Smooth muscle cell (in vitro differentiated cells): ENCODE measurements around the gene TIPRL. TPM values are rescaled to one million over a fixed set of nuclear protein-coding genes. Genes with fewer than 3 reads are reported as not detected.

Experiments
- DNase-seq: peaks from one replicate; lab custom pipeline; 2025; ENCODE audit not compliant: unreplicated experiment; lab: John Stamatoyannopoulos, UW
- H2AFZ ChIP-seq: fragments of 200-600 bp; sonication (generic); 2 replicates; pipeline ENCODE4 v1.6.0; 2016; ENCODE audit warnings: antibody characterized with exemption, low read depth, mild to moderate bottlenecking
- H3F3A ChIP-seq: fragments of 200-600 bp; sonication (generic); 2 replicates; pipeline ENCODE4 v1.6.0; 2017; ENCODE audit warnings: antibody characterized with exemption, low read depth
- H3K27ac ChIP-seq: fragments of 200-600 bp; sonication (generic); 2 replicates; pipeline ENCODE4 v1.5.1; 2016; ENCODE audit warnings: low read depth, mild to moderate bottlenecking
- H3K27me3 ChIP-seq: fragments of 200-600 bp; sonication (generic); 2 replicates; pipeline ENCODE4 v1.6.1; 2016; ENCODE audit warnings: low read depth, mild to moderate bottlenecking
- H3K36me3 ChIP-seq: fragments of 200-600 bp; sonication (generic); 2 replicates; pipeline ENCODE4 v1.5.1; 2016; ENCODE audit warnings: low read depth
- H3K4me1 ChIP-seq: fragments of 200-600 bp; sonication (generic); 2 replicates; pipeline ENCODE4 v1.5.1; 2016; ENCODE audit warnings: low read depth
- H3K4me2 ChIP-seq: fragments of 200-600 bp; sonication (generic); 2 replicates; pipeline ENCODE4 v1.6.0; 2016; ENCODE audit warnings: mild to moderate bottlenecking
- H3K4me3 ChIP-seq: fragments of 200-600 bp; sonication (generic); 2 replicates; pipeline ENCODE4 v1.5.1; 2016; ENCODE audit warnings: mild to moderate bottlenecking
- H3K79me2 ChIP-seq: fragments of 200-600 bp; sonication (generic); 2 replicates; pipeline ENCODE4 v1.6.0; 2016; ENCODE audit warnings: low read depth, mild to moderate bottlenecking
- H3K9ac ChIP-seq: fragments of 200-600 bp; sonication (generic); 2 replicates; pipeline ENCODE4 v1.6.0; 2016; ENCODE audit warnings: low read depth
- H3K9me3 ChIP-seq: fragments of 200-600 bp; sonication (generic); replicated peaks from 2 replicates; pipeline ENCODE4 v1.5.1; 2016; ENCODE audit warnings: low read depth
- H4K20me1 ChIP-seq: fragments of 200-600 bp; sonication (generic); 2 replicates; pipeline ENCODE4 v1.6.0; 2016; ENCODE audit warnings: low read depth
- WGBS: methylation state at CpG from one replicate; pipeline ENCODE4 v1.1.7; 2016; ENCODE audit warnings: low lambda C conversion rate; 5-methylcytosine and 5-hydroxymethylcytosine counted together
- polyA plus RNA-seq: library from polyadenylated mRNA; unstranded; fragments of >200 nt; fragmentation: Nextera tagmentation; extraction: Ambion mirVana; gene quantifications from 2 replicates; pipeline ENCODE4 v1.2.1, GENCODE V29; 2016
- total RNA-seq: library from RNA; depleted of rRNA; stranded (reverse); fragments of >200 nt; gene quantifications from 2 replicates; pipeline ENCODE4 v1.2.3, GENCODE V29; 2014
- TF ChIP-seq, protein P1 (sequence below): fragments of 200-600 bp; sonication (generic); IDR thresholded peaks from 2 replicates; pipeline ENCODE4 v1.5.1; 2017; ENCODE audit warnings: borderline replicate concordance, mild to moderate bottlenecking, antibody characterized with exemption; ENCODE audit not compliant: insufficient read depth, poor library complexity, severe bottlenecking

The TIPRL gene
- total and polyA plus RNA-seq, 2 experiments from 2014 or later, result 33.4 to 38.9 TPM

DNA sequence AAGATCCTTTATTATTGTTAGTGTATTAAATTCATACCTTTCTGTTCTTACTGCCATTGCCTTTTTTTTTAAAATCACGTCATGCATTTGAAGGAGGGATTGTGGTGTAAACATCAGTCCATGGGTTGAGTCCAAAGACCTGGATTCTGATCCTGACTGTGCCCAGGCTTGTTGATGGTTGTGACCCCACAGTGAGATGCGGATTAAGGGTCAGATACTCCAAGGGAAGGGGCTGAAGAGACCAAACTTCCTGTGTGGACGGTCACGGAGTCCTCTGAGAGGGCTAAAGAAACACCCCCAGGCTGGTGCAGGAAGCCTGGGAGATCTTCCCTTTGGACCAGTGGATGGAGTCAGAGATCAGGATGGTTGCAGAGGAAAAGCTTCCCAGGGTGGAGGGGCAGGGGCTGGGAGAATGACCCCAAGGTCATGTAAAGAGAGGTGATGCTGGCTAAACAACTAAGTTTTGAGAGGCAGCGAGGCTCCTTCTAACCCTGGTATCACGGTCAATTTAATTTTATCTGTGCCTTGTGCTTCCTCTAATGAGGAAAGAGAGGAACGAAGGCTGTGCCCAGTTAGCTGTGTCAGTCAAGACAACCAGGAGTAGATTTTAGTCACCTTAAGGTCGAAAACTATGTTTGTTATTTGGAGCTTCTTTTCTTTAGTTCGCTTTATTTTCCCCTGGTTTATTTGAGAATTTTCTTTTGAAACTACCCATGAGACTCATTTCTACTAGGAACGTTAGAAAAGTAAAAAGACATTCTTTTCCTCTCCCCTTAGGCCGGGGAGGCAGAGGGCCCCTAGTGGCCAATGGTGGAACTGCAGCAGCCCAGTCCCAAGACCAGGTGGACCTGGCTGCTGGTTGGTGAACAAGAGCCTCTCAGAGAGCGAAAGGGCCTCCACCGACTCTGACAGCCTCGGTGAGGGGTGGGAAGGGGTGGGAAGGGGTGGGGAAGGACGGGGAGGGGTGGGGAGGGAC is 33.3 kb upstream of the TIPRL start:
- Histone ChIP-seq H3K9me3 (no peaks in the 10 kb centered on the region), H3K9ac (no peak overlapping the region), H2AFZ (peak overlapping the region; percentile 43), H3K4me1 (no peaks in the 10 kb centered on the region), H3K4me3 (no peak overlapping the region), H4K20me1 (no peaks in the 10 kb centered on the region), H3K79me2 (no peaks in the 10 kb centered on the region), H3K4me2 (no peak overlapping the region), H3K27me3 (no peaks in the 10 kb centered on the region), H3F3A (no peaks in the 10 kb centered on the region), H3K36me3 (no peaks in the 10 kb centered on the region), H3K27ac (no peak overlapping the region)
- TF ChIP-seq, protein P1, sequence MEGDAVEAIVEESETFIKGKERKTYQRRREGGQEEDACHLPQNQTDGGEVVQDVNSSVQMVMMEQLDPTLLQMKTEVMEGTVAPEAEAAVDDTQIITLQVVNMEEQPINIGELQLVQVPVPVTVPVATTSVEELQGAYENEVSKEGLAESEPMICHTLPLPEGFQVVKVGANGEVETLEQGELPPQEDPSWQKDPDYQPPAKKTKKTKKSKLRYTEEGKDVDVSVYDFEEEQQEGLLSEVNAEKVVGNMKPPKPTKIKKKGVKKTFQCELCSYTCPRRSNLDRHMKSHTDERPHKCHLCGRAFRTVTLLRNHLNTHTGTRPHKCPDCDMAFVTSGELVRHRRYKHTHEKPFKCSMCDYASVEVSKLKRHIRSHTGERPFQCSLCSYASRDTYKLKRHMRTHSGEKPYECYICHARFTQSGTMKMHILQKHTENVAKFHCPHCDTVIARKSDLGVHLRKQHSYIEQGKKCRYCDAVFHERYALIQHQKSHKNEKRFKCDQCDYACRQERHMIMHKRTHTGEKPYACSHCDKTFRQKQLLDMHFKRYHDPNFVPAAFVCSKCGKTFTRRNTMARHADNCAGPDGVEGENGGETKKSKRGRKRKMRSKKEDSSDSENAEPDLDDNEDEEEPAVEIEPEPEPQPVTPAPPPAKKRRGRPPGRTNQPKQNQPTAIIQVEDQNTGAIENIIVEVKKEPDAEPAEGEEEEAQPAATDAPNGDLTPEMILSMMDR, result peak; percentile 99
- peak; percentile 50 for DNase-seq
- WGBS, result 33% methylated on average over 15 of the region's 15 CpGs

DNA sequence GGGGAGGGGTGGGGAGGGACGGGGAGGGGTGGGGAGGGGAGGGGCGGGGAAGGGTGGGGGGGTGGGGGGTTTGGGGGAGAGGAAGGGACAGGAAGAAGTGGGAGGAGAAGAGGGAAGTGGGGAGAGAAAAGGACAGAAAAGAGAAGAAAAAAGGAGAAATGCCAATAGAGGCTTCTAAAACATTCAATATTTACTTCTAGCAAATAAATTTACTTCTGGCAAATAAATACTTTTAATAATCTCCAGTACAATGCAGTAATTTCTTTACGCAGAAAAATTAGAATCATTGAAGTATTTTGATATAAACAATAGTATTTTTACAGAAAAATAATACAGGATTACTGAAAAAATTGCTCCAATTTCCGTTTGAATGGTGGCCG is 32.6 kb upstream of the TIPRL start:
- H3K4me3 ChIP-seq, result no peak overlapping the region
- TF ChIP-seq, protein P1, result no peak
- H3K9ac ChIP-seq, result no peak overlapping the region
- H3F3A ChIP-seq, result no peaks in the 10 kb centered on the region
- H3K9me3 ChIP-seq, result no peaks in the 10 kb centered on the region
- H3K27ac ChIP-seq, result no peak overlapping the region
- H2AFZ ChIP-seq, result no peak overlapping the region
- no peaks in the 10 kb centered on the region for H3K79me2 ChIP-seq
- H3K36me3 ChIP-seq, result no peaks in the 10 kb centered on the region
- H3K27me3 ChIP-seq, result no peaks in the 10 kb centered on the region
- H3K4me1 ChIP-seq, result no peaks in the 10 kb centered on the region
- H3K4me2 ChIP-seq, result no peak overlapping the region
- H4K20me1 ChIP-seq, result no peaks in the 10 kb centered on the region
- WGBS, result 85% methylated on average over 3 of the region's 5 CpGs
- DNase-seq, result no peak

DNA sequence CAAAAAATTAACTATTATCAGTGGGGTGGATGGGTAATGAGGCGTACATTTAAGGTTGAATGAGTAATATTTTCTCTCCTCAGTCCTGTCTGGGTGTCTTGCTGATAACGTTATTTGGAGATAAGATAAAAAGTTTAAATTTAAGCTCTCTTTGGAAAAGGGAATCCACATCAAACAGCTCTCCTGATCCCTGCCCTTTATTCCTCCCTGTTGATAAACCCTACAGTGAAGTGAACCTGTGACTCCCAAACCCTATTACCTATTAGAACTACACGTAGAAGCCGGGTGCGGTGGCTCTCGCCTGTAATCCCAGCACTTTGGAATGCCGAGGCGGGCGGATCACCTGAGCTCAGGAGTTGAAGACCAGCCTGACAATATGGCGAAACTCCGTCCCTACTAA is 32.1 kb upstream of the TIPRL start:
- Histone ChIP-seq H4K20me1 (no peaks in the 10 kb centered on the region), H3K36me3 (no peaks in the 10 kb centered on the region), H3K79me2 (no peaks in the 10 kb centered on the region), H3K9ac (no peak overlapping the region), H3K4me3 (no peak overlapping the region), H3K27me3 (no peaks in the 10 kb centered on the region), H3K9me3 (no peaks in the 10 kb centered on the region), H3K4me1 (no peaks in the 10 kb centered on the region), H3K27ac (no peak overlapping the region), H3F3A (no peaks in the 10 kb centered on the region), H2AFZ (no peak overlapping the region), H3K4me2 (no peak overlapping the region)
- TF ChIP-seq, protein P1, result no peak
- no peak for DNase-seq
- 75% methylated on average over 11 of the region's 11 CpGs for WGBS

DNA sequence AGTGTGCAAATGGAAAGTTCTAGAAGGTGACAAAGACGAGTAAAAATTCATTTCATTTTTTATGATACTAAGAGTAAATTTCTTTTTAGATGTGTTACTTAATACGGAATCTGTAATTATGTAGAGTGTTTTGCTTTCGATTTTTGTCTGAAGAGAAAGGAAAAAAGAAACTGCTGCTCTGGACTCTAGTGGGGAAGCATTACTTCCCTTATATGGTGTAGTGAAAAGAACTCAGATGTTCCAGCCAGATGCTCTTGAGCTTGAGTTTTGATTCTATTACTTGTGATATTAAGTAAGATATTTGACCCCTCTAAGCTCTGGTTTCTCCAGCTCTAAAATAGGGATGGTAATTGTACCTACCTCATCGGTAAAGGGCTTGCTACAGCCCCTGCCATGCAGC is 29.8 kb upstream of the TIPRL start:
- no peak overlapping the region for H3K4me2 ChIP-seq
- H3K27me3 ChIP-seq, result no peaks in the 10 kb centered on the region
- no peaks in the 10 kb centered on the region for H3K36me3 ChIP-seq
- H3K9ac ChIP-seq, result no peak overlapping the region
- H3K9me3 ChIP-seq, result no peaks in the 10 kb centered on the region
- H3K4me3 ChIP-seq, result no peak overlapping the region
- no peaks in the 10 kb centered on the region for H3F3A ChIP-seq
- no peak overlapping the region for H2AFZ ChIP-seq
- H3K27ac ChIP-seq, result no peak overlapping the region
- H3K79me2 ChIP-seq, result no peaks in the 10 kb centered on the region
- TF ChIP-seq, protein P1, result no peak
- no peaks in the 10 kb centered on the region for H4K20me1 ChIP-seq
- 89% methylated on average over 4 of the region's 4 CpGs for WGBS
- no peaks in the 10 kb centered on the region for H3K4me1 ChIP-seq
- no peak for DNase-seq
